Measurements from ENCODE around the gene LMO7.
A peak's percentile ranks its signal among the peaks of the same experiment; 100 is the strongest.

The LMO7 gene

DNA sequence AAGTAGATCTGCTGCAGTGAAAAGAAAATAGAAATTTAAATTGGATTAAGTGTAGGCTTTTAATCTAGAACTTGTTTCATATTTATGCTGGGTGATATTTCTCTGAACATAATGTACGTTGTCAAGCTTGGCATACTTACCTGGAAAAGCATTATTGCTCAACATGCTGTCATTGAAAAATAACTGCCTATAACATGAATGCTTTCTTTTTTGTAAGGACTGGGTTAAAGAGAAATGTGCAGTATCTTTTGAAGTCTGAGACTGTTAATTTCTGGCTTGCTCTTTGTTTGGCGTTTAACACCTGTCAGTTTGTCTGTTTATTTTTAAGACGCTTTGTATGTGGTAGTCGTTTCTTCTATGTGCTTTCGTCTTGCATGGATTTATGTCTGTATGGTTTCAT, 175.2 kb downstream of the LMO7 start:
- no peak for DNase-seq

DNA sequence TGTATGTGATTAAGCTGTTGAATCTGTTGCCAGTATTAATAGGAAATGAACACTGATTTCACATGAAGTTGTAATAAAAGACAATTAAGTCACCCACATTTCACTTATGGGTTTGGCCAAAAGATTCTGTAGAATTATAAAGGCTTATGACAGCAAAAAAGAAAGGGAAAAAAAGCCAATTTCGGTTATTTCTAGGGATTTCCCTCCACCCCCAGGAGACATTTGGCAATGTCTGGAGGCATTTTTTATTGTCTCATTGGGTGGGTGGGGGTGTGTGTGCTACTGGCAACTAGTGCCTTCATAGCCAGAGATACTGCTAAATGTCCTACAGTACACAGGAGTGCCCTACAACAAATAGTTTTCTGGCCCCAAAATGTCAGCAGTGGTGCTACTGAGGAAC, 175.7 kb downstream of the LMO7 start:
- no peak for DNase-seq

DNA sequence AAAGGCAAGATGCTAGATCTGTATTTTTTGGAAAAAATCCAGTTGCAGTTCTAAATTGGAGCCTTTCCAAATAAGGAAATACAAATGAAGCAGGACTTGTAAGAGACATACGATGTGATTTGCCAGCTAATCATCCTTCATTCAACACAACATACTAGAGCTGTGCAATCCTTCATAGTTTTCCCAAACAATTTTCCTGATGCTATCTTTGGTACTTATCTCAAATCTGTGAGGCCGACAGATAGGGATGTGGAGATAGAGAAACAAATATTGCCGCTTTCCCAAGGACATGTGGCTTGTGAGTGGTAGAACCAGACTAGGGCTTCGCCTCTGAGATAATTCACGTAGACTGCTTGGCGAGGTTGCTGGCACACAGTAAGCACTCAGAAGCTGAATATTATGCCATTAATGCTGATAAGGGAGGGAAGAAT, 176.6 kb downstream of the LMO7 start:
- no peak for DNase-seq

DNA sequence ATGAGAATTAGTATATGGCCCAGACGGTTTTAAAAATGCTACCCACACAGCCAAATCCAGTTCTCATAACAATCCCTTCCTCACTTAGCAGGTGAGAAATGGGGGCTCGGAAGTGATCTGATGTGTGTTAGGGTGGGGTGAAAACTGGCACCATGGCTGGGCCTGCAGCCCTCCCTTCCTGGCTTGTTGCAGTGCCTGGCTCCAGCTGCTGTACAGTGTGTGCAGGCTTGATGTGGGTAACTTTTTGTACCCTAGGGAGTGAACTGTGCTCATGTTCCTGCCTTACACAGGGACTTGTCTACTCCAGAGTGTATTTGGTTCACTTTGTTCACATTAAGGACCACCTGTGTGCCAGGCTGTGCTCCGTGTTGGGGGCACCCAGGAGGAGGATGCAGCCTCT, 177.2 kb downstream of the LMO7 start:
- DNase-seq = no peak

DNA sequence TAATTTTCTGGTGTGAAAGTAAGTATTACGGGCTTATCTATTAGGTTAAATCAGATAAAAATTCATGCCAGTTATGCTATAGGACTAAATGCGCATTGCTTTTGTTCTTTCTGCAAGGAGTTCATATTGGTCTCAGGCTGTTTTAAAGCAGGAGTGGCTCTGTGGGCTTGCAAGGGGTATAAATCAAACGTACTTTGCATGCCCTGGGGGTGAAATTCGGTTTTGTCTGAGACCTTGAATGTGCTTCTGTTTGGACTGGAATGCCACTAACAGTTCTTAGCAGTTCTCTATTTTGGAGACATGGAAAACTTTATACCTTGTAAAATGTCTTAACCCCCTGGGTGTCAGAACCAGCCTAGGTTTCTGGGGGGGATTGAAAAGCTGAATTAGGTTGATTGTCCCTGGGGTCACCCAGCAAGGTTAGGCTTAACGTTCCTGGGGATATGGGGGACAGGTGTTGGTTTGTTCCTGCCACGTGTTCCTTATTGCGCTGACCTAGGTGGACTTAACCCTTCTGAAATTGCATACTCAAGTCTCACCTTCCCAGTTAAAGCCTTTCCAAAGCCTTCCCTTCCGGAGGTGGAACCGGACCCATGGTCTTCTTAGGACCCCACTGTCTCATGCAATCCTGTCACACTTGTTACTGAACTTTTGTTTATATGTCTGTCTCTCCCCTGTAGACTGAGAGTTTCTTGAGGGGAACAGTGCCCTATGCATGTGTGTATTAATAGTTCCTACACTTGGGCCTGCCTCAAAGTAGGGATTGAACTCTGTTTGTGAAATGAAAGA, 182.2 kb downstream of the LMO7 start:
- no peak for DNase-seq

DNA sequence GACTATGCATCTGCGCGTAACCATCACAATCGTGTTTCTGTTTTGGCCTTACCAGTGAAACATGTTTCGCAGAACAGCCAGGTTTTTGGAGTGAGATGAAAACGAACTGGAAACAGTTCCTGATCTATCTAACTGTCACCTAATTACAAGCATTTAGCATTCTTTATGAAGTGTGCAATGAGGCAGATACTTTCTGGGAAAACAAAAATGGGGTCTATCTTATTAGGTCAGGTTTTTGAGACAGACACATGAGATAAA, 182.8 kb downstream of the LMO7 start:
- DNase-seq = no peak

DNA sequence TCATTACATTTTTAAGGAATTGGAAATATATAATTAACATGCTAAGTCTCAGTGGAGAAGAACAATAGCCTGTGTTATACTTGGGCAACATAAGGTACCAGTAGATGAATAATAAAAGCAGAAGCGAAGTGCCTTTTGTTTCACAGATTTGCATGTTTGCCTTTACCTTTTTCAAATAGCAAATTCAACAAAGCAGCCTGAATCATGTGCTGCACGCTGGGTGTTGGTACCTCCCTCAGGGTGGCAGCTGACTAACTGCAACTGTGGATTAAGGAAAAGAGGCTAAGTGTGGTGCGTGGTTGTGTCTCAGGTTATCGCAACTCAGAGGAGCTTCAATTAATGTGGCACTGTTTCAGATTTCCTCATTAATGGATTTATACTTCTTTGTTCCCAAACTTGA, 189.0 kb downstream of the LMO7 start:
- DNase-seq = no peak

DNA sequence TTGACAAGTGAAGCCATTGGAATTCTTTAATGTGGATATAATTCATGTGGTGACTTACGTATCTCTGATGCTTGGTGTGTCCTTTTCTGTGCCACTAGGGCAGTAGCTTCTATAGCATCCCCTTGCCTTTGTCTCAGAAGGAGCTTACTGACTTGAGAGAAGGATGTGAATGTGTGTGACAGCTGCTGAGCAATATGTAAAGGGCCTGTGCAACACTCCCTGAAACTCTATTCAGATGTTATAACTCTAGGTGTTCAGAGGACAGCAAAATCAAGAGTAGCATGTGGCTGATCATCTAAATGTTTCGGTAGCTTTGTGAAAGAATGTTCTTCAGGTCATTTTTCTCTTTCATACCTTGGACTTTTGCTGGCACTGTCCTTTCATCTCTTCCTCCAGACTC, 189.5 kb downstream of the LMO7 start:
- no peak for DNase-seq

DNA sequence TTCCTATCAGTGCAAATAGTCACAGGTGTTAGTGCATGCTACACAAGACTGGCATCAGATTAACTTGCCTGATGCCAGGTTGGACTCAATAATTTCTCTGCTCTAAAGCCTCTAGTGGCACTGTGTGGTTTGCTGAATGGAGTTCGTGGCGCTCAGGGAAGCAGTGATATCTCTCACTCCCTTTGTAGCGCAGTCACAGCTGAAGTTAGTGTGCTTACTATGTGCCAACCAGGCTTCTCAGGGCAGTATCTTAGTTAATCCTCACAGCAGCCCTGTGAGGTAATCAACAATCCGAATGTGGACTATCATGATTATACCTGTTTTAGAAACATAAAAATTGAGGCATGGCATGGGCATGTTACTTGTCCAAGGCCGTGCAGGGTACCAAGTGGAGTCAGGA, 190.3 kb downstream of the LMO7 start:
- no peak for DNase-seq

DNA sequence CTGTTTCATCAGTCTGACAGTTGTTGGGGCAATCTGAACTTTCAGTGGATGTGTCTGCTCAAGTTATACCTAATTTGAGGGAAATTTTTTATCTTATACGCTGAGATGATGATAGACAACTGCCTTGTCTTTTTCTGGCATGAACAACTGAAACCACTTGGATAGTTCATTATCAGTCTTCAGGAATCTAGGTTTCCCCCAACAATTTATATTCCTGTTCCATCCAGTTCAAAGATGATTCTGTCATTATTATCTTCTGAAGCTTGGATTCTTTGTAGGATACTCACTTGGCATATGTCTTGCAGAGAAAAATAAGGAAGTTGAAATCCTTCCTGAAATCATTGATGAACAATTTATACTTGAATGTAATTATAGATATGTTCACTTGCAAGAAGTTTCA, 193.7 kb downstream of the LMO7 start:
- DNase-seq = no peak

DNA sequence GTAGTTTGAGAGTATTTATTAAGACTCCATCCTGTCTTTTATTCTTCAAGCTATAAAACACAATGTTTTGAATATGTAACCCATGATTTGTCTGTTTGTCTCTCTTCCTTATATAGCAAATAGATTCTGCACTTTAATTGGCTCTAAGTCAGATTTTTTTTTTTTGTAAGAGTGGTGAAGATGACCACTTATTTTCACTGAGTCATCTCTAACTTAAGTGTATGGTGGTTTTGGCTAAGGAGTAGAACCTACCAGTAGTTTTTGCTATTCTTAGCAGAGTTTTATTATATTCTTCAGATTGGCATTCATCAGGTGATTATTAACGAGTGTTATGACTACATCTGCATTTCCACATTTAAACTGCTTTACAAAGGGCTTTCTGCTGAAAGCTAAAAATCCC, 194.7 kb downstream of the LMO7 start:
- no peak for DNase-seq

DNA sequence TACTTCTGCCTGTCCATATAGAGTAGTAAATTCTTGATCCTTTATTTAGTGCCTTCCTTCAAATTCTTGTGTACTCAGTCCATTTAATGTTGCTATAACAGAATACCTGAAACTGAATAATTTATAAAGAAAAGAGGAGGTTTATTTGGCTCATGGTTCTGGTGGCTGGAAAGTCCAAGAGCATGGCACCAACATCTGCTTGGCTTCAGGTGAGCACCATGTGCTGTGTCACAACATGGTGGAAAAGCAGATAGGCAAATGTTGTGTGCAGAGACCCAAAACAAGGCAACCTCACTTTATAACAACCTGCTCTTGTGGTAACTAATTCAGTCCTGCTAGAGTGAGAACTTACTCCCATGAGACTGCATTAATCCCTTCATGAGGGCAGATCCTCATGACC, 195.3 kb downstream of the LMO7 start:
- no peak for DNase-seq

DNA sequence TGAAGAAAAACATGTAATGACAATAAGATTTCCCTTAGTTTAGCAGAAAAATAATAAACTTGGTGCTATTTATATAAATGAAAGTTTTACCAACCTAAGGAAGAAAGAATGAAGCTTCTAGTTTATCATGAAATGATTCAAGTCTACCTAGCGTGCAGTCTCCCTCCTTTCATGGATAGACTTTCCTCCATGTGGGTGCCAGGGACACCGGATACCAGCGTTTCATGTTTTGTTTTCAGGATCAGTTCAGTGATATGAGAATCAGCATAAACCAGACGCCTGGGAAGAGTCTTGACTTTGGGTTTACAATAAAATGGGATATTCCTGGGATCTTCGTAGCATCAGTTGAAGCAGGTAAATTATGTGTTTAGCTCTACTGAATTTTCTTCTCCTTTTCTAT, 196.7 kb downstream of the LMO7 start:
- no peak for DNase-seq

DNA sequence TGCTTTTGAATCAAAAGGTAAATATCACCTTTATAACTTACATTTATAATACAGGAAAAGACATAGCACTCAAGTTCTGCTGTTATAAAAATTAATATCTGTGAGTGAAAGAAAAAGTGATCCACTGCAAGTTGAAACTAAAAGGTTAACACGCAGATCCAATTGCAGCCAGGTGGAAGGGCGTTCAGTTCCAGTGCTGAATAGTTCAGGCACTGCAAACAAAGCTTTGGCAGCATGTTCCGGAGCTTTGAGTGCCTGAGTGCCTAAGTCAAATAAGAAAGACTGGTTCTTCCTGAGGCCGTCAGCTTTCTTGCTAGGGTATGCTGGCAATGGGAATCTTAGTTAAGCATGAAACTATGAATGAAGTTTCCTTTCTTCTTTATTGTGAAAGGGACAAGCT, 200.3 kb downstream of the LMO7 start:
- DNase-seq = peak; percentile 23

DNA sequence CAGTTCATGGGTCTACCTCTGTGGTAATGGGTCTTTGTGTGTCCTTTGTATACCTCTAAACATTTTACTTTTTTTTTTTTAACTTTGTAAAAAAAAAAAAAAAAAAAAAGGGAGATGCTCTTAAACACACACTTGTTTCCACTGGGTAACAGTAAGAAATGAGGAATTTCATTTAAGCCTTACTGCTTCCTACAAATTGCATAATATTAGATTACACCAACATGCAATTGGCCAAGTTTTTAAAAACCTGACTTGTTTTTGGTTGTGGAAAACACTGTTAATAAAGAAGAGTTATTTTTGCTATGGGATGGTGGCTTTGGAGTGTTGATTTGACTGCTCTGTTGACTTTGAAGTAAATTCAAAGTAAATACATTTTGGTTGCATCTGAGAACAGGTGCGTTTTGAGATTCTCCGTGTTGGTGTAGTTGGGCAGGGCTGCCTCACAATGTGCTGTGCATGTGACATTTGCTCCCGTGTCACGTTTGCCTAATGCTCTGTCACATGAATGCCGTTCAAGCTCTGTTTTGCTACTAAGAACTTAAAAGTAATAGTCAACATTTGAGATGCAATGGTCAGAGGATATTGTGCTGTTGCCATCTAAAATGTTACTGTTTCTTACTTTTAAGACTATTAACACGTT, 202.4 kb downstream of the LMO7 start:
- peak; percentile 1 for DNase-seq

DNA sequence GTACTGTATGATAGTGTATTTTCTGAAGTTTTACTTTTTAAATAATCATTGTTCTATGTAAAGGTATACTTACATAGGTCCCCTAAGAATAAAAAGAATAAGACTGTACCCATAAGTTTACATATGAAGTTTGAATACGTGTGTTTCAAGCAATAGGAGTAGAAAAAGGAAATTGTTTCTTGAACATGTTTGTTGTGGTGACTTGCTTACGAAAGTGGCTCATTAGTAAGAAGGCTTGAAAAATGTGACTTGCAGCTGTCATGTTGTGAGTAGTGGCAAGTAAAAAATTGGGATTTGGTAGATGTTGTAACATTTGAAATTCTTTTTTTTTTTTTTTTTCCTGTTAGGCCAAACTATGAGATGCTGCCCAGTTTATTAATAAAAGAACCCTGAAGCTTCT, 203.3 kb downstream of the LMO7 start:
- DNase-seq = no peak

DNA sequence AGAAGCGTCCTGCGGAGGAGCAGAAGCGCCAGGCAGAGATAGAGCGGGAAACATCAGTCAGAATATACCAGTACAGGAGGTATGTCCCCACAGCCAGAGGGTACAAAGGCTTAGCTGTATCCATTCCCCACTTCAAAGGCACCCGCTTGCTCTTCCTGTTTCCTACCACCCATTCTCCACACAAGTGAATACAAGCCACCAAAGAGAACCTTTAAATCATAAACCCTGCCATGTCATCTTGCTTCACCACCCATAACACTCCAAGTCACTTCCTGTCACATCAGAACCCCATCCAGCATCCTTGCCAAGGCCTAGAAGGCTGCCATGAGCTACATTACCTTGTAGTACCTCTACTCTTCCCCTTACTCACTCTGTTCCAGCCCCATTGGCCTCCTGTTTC, 205.8 kb downstream of the LMO7 start:
- DNase-seq = no peak

DNA sequence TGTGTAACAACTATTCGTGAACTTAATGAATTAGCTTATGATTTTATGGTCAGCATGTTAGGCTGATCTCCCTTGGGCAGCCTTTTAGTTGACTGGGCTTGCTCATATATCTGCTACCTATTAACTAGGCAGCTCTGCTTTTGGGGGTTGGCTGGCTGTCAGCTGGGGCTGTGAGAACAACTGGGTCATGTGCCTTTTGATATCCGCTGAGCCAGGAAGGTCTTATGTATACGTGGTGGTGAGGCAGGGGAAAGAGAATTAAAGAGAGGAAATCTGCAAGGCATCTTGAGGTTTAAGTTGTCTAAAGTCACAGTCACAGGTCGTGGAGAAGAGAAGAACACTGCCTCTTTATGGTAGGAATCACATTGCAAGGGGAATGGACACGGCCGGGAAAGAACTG, 206.9 kb downstream of the LMO7 start:
- no peak for DNase-seq

DNA sequence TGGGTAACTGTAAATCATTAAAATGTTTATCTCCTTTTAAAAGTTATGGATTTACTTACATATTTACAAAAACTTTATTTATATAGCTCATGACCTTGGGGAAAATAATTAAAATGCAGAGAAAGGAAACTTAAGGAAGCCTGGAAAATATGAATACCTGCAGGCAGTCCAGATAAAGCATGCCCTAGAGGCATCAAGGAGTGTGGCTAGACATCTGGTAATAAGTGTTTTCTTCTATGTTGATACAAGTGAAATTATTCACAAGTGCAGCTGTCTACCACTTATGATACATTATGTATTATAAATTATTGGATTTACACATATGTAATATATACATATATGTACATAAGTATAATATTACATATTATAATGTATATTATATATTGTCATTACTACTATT, 207.9 kb downstream of the LMO7 start:
- DNase-seq = no peak

DNA sequence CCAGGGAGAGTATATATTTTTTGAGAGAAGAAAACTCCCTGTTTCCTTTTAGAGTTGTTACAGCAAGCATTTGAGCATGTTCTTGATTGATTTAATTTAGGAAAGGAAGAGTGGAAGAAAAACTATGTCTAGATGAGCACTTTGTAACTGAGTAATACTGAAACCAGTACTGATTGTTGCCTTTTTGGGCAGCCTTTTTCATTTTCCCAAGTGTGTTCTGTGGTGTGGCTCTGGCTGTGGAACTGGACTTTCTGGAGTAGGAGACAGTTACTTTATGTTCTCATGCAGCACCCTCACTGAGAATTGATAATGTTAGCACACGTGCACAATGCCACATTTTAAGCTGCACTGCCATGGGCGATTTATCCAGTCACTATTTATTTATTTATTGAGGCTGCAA, 211.5 kb downstream of the LMO7 start:
- DNase-seq = no peak

DNA sequence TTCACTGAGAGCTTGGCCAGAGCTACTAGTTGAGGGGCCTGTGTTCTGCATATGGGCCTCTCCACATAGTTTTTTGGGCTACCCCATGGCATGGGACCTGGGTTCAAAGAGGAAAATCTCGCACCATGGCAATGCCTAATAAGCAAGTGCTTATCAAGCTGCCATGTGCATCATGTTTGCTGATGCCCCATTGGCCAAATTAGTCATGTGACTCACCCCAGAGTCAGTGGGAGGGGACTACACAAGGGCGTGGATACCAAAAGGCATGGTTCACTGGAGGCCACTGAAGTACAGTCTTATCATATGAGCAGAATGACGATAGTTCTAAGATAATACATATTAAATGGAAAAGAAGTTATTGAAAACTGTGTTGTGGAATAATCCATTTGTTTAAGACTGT, 214.8 kb downstream of the LMO7 start:
- no peak for DNase-seq

DNA sequence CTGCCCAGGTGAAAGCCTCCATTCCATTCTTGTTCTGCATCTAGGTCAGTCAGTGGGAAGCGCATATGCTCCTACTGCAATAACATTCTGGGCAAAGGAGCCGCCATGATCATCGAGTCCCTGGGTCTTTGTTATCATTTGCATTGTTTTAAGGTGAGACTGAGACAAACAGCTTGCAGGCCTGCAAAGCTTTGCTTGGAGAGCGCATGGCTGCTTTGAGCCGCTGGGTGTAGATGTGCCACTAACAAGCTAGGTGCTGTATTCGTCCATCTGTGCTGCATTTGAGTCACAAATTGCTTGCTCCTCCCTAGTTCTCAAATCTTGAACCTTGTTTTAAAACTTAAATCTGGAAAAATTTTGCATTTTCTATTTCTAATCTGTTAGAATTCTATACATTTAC, 219.1 kb downstream of the LMO7 start:
- no peak for DNase-seq

DNA sequence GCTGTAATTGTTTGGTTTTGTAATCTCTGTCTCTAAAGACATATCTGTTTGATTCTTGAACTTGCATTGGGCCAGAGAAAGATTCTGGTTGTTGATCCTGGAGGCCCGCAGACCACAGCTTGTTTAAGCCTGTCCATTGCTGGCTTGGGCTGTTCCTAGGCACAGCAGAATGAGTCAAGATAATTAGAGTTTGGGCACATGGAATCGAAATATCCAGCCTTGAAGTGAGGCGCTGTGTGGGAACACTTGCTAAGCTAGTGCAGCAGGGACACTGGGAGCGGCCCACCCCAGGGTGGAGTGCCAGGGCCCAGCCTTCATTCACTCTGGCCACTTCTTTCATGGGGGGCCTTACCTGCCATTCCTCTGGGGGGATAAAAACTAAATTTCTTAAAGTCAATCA, 219.7 kb downstream of the LMO7 start:
- DNase-seq = no peak

DNA sequence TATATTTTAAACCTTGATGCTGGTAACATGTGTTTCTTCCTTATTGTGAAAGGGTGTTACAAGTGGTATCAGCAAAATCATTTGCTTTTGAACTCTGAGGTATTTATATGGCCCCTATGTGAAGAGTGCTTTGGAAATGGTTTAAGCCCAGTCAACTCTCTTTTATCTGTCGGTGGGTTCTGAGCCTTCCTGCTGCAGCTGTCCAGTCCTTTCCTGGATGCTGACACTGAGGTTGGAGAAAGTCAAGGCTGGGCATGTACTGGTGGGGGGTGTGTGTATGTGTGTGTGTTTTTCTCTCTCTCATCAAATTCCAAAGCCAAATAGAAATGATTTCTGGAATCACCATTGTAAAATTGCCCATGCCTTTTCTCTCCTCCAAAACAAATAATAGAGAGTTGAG, 221.2 kb downstream of the LMO7 start:
- DNase-seq = no peak

DNA sequence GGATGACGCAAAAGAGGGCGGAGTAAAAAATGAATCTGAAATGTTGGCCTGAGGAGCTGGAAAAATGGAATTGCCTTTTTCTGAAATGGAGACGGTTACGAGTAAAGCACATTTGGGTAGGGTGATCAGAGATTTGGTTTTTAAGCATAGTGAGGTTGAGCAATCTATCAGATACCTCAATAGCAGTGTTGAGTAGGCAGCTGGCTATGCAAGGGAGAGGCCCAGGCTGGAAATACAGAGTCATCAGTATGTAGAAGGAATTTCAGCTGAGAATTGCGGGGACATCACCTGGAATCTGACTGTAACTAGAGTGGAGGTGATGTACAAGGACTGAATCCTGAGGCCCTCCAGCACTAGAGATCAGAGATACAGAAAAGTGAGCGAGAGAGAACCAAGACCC, 224.8 kb downstream of the LMO7 start:
- DNase-seq = no peak
